K562 (cell line): Measurements from ENCODE around the gene ABCC9. TPM values are rescaled to one million over a fixed set of nuclear protein-coding genes. Genes with fewer than 3 reads are reported as not detected.

Experiments
- ATAC-seq: fragments of 200-7000 bp; cut with Tn5 transposase; 3 replicates; pipeline ENCODE4 v1.9.1; 2020; ENCODE audit warnings: moderate library complexity
- BruUV-seq: library from RNA; stranded (reverse); fragments of 400-500 nt; replicated peaks from 2 replicates; lab custom pipeline; 2021; lab: Mats Ljungman, UMichigan
- CTCF ChIA-PET: fragments of 300-600 bp; formaldehyde crosslinking; extraction: SDS; loops from one replicate; lab custom pipeline; 2021; ENCODE audit warnings: low intra/inter-chr PET ratio; lab: Yijun Ruan, JAX
- POLR2A ChIA-PET: fragments of 300-600, 350-650 bp; sonication (Branson Sonifier 250); formaldehyde crosslinking; extraction: SDS; loops from one replicate; lab custom pipeline; 2021; ENCODE audit warnings: antibody characterized with exemption, inconsistent platforms; lab: Yijun Ruan, JAX
- DNase-seq, 4 experiments: peaks; one replicate each; pipeline versions ENCODE4 v3.0.0 to v3.0.0-alpha.2; 2011 to 2018; ENCODE audit warnings: low spot score in 3 of 4, mixed read lengths in 3 of 4; ENCODE audit errors: extremely low read depth in 1 of 4
- FAIRE-seq: peaks from 2 replicates; lab custom pipeline; 2011; peaks lifted over from hg19 to GRCh38; lab: Jason Lieb, UNC
- H2AFZ ChIP-seq: 2 replicates; pipeline ENCODE4 v1.6.0; 2011; ENCODE audit warnings: low read depth, low read length, control low read depth, inconsistent platforms
- H3K27ac ChIP-seq: fragments of 200-600 bp; 3 replicates; pipeline ENCODE4 v1.8.0; 2011; ENCODE audit warnings: low read depth, mild to moderate bottlenecking, control low read depth, inconsistent platforms, low read length, moderate library complexity, mixed read lengths; ENCODE audit errors: extremely low read depth
- H3K27me3 ChIP-seq, 2 experiments: fragments of 300-600 bp in 1 of 2; 2 replicates in 1 of 2; 3 replicates in 1 of 2; pipeline versions ENCODE4 v1.6.0 to v1.8.0; 2011; ENCODE audit warnings: inconsistent platforms in 2 of 2, low read length in 2 of 2, mild to moderate bottlenecking in 1 of 2, mixed read lengths in 1 of 2, moderate library complexity in 1 of 2; ENCODE audit not compliant: control insufficient read depth in 2 of 2, insufficient read depth in 2 of 2
- H3K36me3 ChIP-seq: fragments of 300-600 bp; 3 replicates; pipeline ENCODE4 v1.8.0; 2011; ENCODE audit warnings: mild to moderate bottlenecking, low read length, inconsistent platforms; ENCODE audit not compliant: control insufficient read depth, insufficient read depth
- H3K4me1 ChIP-seq, 2 experiments: fragments of 200-600 bp in 1 of 2; replicated peaks in 1 of 2; 2 replicates in 1 of 2; 3 replicates in 1 of 2; pipeline versions ENCODE4 v1.5.1 to v1.8.0; 2011; ENCODE audit warnings: inconsistent platforms in 2 of 2, low read length in 2 of 2, mild to moderate bottlenecking in 1 of 2, mixed read lengths in 1 of 2, moderate library complexity in 1 of 2; ENCODE audit not compliant: control insufficient read depth in 2 of 2, insufficient read depth in 2 of 2
- H3K4me2 ChIP-seq: 2 replicates; pipeline ENCODE4 v1.6.1; 2011; ENCODE audit warnings: low read length, control low read depth, inconsistent platforms, mixed read lengths; ENCODE audit not compliant: insufficient read depth
- H3K4me3 ChIP-seq: fragments of 200-600 bp; sonication (generic), shearing (Covaris generic); 2 replicates; pipeline ENCODE4 v1.5.1; 2016; ENCODE audit warnings: control low read depth, inconsistent platforms
- H3K79me2 ChIP-seq: fragments of 200-600 bp; 3 replicates; pipeline ENCODE4 v1.8.0; 2011; ENCODE audit warnings: low read length, inconsistent platforms; ENCODE audit not compliant: control insufficient read depth, insufficient read depth
- H3K9ac ChIP-seq, 2 experiments: 2 replicates each; pipeline versions ENCODE4 v1.6.0 to v1.6.1; 2011; ENCODE audit warnings: low read depth in 2 of 2, low read length in 2 of 2, control low read depth in 1 of 2, inconsistent platforms in 1 of 2, mild to moderate bottlenecking in 1 of 2, mixed read lengths in 1 of 2; ENCODE audit not compliant: insufficient read depth in 1 of 2
- H3K9me1 ChIP-seq: one replicate; pipeline ENCODE4 v1.6.0; 2011; ENCODE audit warnings: inconsistent platforms, mild to moderate bottlenecking, low read length, moderate library complexity; ENCODE audit not compliant: control insufficient read depth, insufficient read depth
- H3K9me3 ChIP-seq: replicated peaks from 2 replicates; pipeline ENCODE4 v1.5.1; 2011; ENCODE audit warnings: low read depth, low read length, inconsistent platforms; ENCODE audit not compliant: control insufficient read depth, insufficient read depth
- H4K20me1 ChIP-seq: replicated peaks from 2 replicates; pipeline ENCODE4 v1.6.1; 2011; ENCODE audit warnings: low read length, inconsistent platforms, mixed read lengths; ENCODE audit not compliant: control insufficient read depth, insufficient read depth
- CTBP1 ChIP-seq: fragments of 450-650 bp; IDR thresholded peaks from 2 replicates; pipeline ENCODE4 v1.6.1; 2016; ENCODE audit warnings: borderline replicate concordance
- ELF1 ChIP-seq: fragments of 200-800 bp; sonication (Bioruptor generic); IDR thresholded peaks from 2 replicates; pipeline ENCODE4 v1.6.1; 2016; ENCODE audit warnings: missing genetic modification characterization, missing compliant biosample characterization
- KAT2B ChIP-seq: IDR thresholded peaks from one replicate; pipeline ENCODE4 v1.6.1; 2012; ENCODE audit warnings: low read depth, mild to moderate bottlenecking, control low read depth, inconsistent platforms, low read length, moderate library complexity
- L3MBTL2 ChIP-seq: fragments of 450-650 bp; IDR thresholded peaks from 2 replicates; pipeline ENCODE4 v1.6.1; 2016; ENCODE audit warnings: mild to moderate bottlenecking, moderate library complexity
- PRMT5 ChIP-seq: sonication (generic); formaldehyde crosslinking; IDR thresholded peaks from 2 replicates; pipeline ENCODE4 v1.5.0; 2020; ENCODE audit warnings: missing genetic modification reagents
- TBP ChIP-seq: optimal IDR thresholded peaks from 2 replicates; pipeline ENCODE3; 2011; ENCODE audit warnings: low read depth, low read length, improper control_type of control experiment
- ZBTB9 ChIP-seq: fragments of 450-650 bp; formaldehyde crosslinking; IDR thresholded peaks from 2 replicates; pipeline ENCODE4 v1.4.0; 2020; ENCODE audit warnings: mild to moderate bottlenecking, moderate library complexity
- ZNF707 ChIP-seq: fragments of 250-450 bp; sonication (Bioruptor Pico); conservative IDR thresholded peaks from 2 replicates; pipeline ENCODE4 v1.8.0; 2022; ENCODE audit warnings: inconsistent platforms, mild to moderate bottlenecking, moderate library complexity
- ZNF77 ChIP-seq: fragments of 250-450 bp; sonication (Bioruptor Pico); IDR thresholded peaks from 2 replicates; pipeline ENCODE4 v1.5.0; 2020
- ZNF778 ChIP-seq: fragments of 450-650 bp; formaldehyde crosslinking; IDR thresholded peaks from 2 replicates; pipeline ENCODE4 v1.4.0; 2020; ENCODE audit warnings: mild to moderate bottlenecking, moderate library complexity
- WGBS: fragments of 100-300 bp; shearing (Covaris generic); methylation state at CpG from one replicate; pipeline ENCODE4 v1.1.6; 2016; ENCODE audit warnings: low coverage, mixed read lengths; ENCODE audit not compliant: insufficient coverage; ENCODE audit errors: missing lambda C conversion rate; 5-methylcytosine and 5-hydroxymethylcytosine counted together
- in situ Hi-C: fragments of 300-500 bp; cut with MboI; formaldehyde crosslinking; loops from 4 replicates; pipeline ENCODE4 v1.15.0; 2018; ENCODE audit warnings: inconsistent platforms, mixed read lengths
- intact Hi-C: fragments of 100-400 bp; cut with micrococcal nuclease; formaldehyde crosslinking; loops from 2 replicates; pipeline ENCODE4 v1.14.2; 2022
- polyA plus RNA-seq, 8 experiments: library from polyadenylated mRNA; depleted of rRNA in 4 of 8; stranded (reverse) in 5 of 8; unstranded in 3 of 8; fragments of >200 nt; fragmentation: Nextera tagmentation in 2 of 8; fragmentation: Illumina TruSeq in 1 of 8; extraction: Ambion mirVana in 2 of 8; extraction: Trizol in 1 of 8; gene quantifications; 2 replicates each; pipeline versions ENCODE4 v1.2.1 to v1.2.3, GENCODE V29; 2011 to 2014; ENCODE audit warnings: inconsistent platforms in 1 of 8, missing spikeins in 1 of 8
- total RNA-seq, 7 experiments: library from RNA; depleted of rRNA in 6 of 7; stranded (reverse); fragments of >200 nt in 6 of 7; fragmentation: Illumina TruSeq in 2 of 7; extraction: Trizol in 2 of 7; gene quantifications; 2 replicates each; pipeline versions ENCODE4 v1.2.1 to v1.2.3, GENCODE V29; 2011 to 2021; ENCODE audit warnings: low replicate concordance in 1 of 7
- TF ChIP-seq, protein P1 (sequence below): fragments of 450-650 bp; IDR thresholded peaks from 2 replicates; pipeline ENCODE4 v1.6.1; 2016; ENCODE audit warnings: low read depth
- TF ChIP-seq, protein P2 (sequence below): IDR thresholded peaks from 3 replicates; pipeline ENCODE4 v1.6.1; 2011; ENCODE audit warnings: borderline replicate concordance, mild to moderate bottlenecking, moderate library complexity; ENCODE audit not compliant: insufficient read length; ENCODE audit errors: extremely low read depth

ABCC9 gene
- total and polyA plus RNA-seq, 9 of the 15 experiments (the other 6 are each of a cell fraction or from before 2014, with no cell fraction given): 0.05 to 0.40 (median 0.18) TPM

GRCh38 chr12:21860534-21860933 is 80.7 kb downstream of the ABCC9 start:
- POLR2A ChIA-PET: no interaction called here
- no peak overlapping the region for H3K4me3 ChIP-seq
- no peaks in the 10 kb centered on the region for H3K36me3 ChIP-seq
- in situ Hi-C loops: no loop called here
- BruUV-seq: no TSS peak
- DNase-seq (no peak), ATAC-seq (no peak), FAIRE-seq (no peak)
- H3K4me1 ChIP-seq: no peaks in the 10 kb centered on the region
- H3K27me3 ChIP-seq: no peaks in the 10 kb centered on the region
- WGBS: 0% methylated on average over 2 of the region's 2 CpGs
- H2AFZ ChIP-seq: no peak overlapping the region
- no peaks in the 10 kb centered on the region for H3K9me1 ChIP-seq
- H3K9me3 ChIP-seq: no peaks in the 10 kb centered on the region
- H4K20me1 ChIP-seq: no peaks in the 10 kb centered on the region
- CTCF ChIA-PET: no interaction called here
- H3K9ac ChIP-seq: no peak overlapping the region
- no peak overlapping the region for H3K4me2 ChIP-seq
- H3K27ac ChIP-seq: no peak overlapping the region
- H3K79me2 ChIP-seq: no peaks in the 10 kb centered on the region
- intact Hi-C loops: no loop called here
- TF ChIP-seq L3MBTL2 (no peak), ZNF707 (CRISPR knock-in tag) (no peak), ZBTB9 (CRISPR knock-in tag) (no peak), KAT2B (no peak), ELF1 (tag) (no peak), TBP (no peak), CTBP1 (no peak), ZNF778 (no peak), PRMT5 (CRISPR knock-in tag) (no peak), ZNF77 (no peak)
- TF ChIP-seq, protein P1, sequence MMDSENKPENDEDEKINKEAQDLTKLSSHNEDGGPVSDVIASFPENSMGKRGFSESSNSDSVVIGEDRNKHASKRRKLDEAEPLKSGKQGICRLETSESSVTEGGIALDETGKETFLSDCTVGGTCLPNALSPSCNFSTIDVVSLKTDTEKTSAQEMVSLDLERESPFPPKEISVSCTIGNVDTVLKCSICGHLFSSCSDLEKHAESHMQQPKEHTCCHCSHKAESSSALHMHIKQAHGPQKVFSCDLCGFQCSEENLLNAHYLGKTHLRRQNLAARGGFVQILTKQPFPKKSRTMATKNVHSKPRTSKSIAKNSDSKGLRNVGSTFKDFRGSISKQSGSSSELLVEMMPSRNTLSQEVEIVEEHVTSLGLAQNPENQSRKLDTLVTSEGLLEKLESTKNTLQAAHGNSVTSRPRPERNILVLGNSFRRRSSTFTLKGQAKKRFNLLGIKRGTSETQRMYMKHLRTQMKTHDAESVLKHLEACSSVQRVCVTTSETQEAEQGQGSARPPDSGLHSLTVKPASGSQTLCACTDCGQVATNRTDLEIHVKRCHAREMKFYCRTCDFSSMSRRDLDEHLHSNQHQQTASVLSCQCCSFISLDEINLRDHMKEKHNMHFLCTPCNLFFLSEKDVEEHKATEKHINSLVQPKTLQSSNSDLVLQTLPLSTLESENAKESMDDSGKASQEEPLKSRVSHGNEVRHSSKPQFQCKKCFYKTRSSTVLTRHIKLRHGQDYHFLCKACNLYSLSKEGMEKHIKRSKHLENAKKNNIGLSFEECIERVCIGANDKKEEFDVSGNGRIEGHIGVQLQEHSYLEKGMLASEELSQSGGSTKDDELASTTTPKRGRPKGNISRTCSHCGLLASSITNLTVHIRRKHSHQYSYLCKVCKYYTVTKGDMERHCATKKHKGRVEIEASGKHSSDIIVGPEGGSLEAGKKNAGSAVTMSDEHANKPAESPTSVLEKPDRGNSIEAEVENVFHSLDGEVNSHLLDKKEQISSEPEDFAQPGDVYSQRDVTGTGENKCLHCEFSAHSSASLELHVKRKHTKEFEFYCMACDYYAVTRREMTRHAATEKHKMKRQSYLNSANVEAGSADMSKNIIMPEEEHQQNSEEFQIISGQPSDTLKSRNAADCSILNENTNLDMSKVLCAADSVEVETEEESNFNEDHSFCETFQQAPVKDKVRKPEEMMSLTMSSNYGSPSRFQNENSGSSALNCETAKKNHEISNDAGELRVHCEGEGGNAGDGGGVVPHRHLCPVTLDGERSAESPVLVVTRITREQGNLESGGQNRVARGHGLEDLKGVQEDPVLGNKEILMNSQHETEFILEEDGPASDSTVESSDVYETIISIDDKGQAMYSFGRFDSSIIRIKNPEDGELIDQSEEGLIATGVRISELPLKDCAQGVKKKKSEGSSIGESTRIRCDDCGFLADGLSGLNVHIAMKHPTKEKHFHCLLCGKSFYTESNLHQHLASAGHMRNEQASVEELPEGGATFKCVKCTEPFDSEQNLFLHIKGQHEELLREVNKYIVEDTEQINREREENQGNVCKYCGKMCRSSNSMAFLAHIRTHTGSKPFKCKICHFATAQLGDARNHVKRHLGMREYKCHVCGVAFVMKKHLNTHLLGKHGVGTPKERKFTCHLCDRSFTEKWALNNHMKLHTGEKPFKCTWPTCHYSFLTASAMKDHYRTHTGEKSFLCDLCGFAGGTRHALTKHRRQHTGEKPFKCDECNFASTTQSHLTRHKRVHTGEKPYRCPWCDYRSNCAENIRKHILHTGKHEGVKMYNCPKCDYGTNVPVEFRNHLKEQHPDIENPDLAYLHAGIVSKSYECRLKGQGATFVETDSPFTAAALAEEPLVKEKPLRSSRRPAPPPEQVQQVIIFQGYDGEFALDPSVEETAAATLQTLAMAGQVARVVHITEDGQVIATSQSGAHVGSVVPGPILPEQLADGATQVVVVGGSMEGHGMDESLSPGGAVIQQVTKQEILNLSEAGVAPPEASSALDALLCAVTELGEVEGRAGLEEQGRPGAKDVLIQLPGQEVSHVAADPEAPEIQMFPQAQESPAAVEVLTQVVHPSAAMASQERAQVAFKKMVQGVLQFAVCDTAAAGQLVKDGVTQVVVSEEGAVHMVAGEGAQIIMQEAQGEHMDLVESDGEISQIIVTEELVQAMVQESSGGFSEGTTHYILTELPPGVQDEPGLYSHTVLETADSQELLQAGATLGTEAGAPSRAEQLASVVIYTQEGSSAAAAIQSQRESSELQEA: no peak
- TF ChIP-seq, protein P2, sequence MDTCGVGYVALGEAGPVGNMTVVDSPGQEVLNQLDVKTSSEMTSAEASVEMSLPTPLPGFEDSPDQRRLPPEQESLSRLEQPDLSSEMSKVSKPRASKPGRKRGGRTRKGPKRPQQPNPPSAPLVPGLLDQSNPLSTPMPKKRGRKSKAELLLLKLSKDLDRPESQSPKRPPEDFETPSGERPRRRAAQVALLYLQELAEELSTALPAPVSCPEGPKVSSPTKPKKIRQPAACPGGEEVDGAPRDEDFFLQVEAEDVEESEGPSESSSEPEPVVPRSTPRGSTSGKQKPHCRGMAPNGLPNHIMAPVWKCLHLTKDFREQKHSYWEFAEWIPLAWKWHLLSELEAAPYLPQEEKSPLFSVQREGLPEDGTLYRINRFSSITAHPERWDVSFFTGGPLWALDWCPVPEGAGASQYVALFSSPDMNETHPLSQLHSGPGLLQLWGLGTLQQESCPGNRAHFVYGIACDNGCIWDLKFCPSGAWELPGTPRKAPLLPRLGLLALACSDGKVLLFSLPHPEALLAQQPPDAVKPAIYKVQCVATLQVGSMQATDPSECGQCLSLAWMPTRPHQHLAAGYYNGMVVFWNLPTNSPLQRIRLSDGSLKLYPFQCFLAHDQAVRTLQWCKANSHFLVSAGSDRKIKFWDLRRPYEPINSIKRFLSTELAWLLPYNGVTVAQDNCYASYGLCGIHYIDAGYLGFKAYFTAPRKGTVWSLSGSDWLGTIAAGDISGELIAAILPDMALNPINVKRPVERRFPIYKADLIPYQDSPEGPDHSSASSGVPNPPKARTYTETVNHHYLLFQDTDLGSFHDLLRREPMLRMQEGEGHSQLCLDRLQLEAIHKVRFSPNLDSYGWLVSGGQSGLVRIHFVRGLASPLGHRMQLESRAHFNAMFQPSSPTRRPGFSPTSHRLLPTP: no peak
